HCT116 (cell line): Measurements from ENCODE around the gene C10orf95.
"Not testable (repeated sequence)": the region's sequence is repeated elsewhere in the genome, so short reads cannot be mapped to it uniquely, and the experiment has no call there.

Source experiments
- ATF3 ChIP-seq: IDR thresholded peaks from 2 replicates; pipeline ENCODE4 v1.6.1; 2012
- CTCF ChIP-seq, 3 experiments: fragments of 200-600 bp in 1 of 3; sonication (generic) in 1 of 3; IDR thresholded peaks in 2 of 3; conservative IDR thresholded peaks in 1 of 3; 2 replicates each; pipeline ENCODE4 v1.5.1; 2012 to 2017; ENCODE audit warnings: low read depth in 2 of 3, low read length in 2 of 3, antibody characterized with exemption in 1 of 3, borderline replicate concordance in 1 of 3, control low read depth in 1 of 3, mild to moderate bottlenecking in 1 of 3, mixed read lengths in 1 of 3, mixed run types in 1 of 3, moderate library complexity in 1 of 3; ENCODE audit not compliant: insufficient read depth in 1 of 3
- EZH2 ChIP-seq: fragments of 200-600 bp; sonication (generic); IDR thresholded peaks from 2 replicates; pipeline ENCODE4 v1.6.1; 2017; ENCODE audit warnings: antibody characterized with exemption, mixed run types
- EZH2phosphoT487 ChIP-seq: fragments of 200-600 bp; IDR thresholded peaks from 2 replicates; pipeline ENCODE4 v1.6.1; 2018; ENCODE audit warnings: antibody characterized with exemption, borderline replicate concordance
- JUND ChIP-seq: IDR thresholded peaks from 2 replicates; pipeline ENCODE4 v1.6.1; 2012
- MAX ChIP-seq: IDR thresholded peaks from 2 replicates; pipeline ENCODE4 v1.6.1; 2012
- POLR2A ChIP-seq: IDR thresholded peaks from 2 replicates; pipeline ENCODE4 v1.7.0; 2011; ENCODE audit warnings: borderline replicate concordance; ENCODE audit not compliant: insufficient read depth, insufficient read length; ENCODE audit errors: extremely low read depth
- POLR2AphosphoS5 ChIP-seq: IDR thresholded peaks from 2 replicates; pipeline ENCODE4 v1.6.1; 2011; ENCODE audit warnings: mild to moderate bottlenecking, low read depth, low read length, moderate library complexity
- SP1 ChIP-seq: IDR thresholded peaks from 2 replicates; pipeline ENCODE4 v1.6.1; 2012; ENCODE audit warnings: low read depth
- SRF ChIP-seq: IDR thresholded peaks from 2 replicates; pipeline ENCODE4 v1.6.1; 2012; ENCODE audit warnings: low read depth
- YY1 ChIP-seq: IDR thresholded peaks from 2 replicates; pipeline ENCODE4 v1.6.1; 2011; ENCODE audit warnings: low read length, low read depth, moderate library complexity, mild to moderate bottlenecking; ENCODE audit not compliant: insufficient replicate concordance; ENCODE audit errors: extremely low read depth
- ZNF274 ChIP-seq: fragments of 200-500 bp; sonication (Bioruptor generic); IDR thresholded peaks from 2 replicates; pipeline ENCODE4 v1.6.1; 2014; ENCODE audit warnings: mild to moderate bottlenecking, low read depth, low read length, inconsistent platforms

- TF ChIP-seq CTCF (IDR thresholded peaks at IDR 0.05 in 2 of 3, conservative IDR thresholded peaks at IDR 0.05 in 1 of 3; ENCODE audit: borderline replicate concordance in 1 of 3, insufficient read depth in 1 of 3, low read depth in 2 of 3, low read length in 2 of 3); JUND; EZH2; SP1; POLR2A; POLR2AphosphoS5; EZH2phosphoT487; ATF3; SRF; YY1; MAX; ZNF274: not testable (repeated sequence)
Observed at GRCh38 chr10:102500686-102501085, 49.3 kb upstream of the C10orf95 start.
